ENCODE results near the gene GABRG3.

DNA sequence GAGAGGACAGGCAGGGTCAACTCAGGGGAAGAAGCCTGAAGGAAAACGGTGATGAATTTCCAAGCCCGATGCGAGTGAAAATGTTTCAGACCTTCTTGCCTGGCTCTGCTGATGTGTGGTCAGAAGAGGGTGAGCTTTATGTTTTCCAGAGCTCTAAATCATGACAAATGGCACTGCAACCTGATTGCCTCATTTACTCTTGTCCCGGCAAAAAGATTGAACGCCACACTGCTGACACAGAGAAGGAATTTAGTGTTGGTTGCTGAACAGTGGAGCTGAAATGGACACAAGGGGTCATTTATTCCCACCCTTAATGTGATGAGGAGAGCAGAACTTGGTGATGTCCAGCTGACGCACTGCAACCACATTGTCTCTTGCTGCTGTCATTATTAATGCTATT is 36.1 kb upstream of the GABRG3 start:
- no peak for TF ChIP-seq SUZ12 (IDR thresholded peaks at IDR 0.05; ENCODE audit: extremely low read depth, insufficient read depth, insufficient read length)
- no peak for TF ChIP-seq ZNF274 (IDR thresholded peaks at IDR 0.05; ENCODE audit: low read depth, low read length)
- no peak for TF ChIP-seq YY1 (IDR thresholded peaks at IDR 0.05; ENCODE audit: insufficient read depth, insufficient read length)
